PC-3 (cell line): ENCODE data around the gene GALNT13. TPM values are rescaled to one million over a fixed set of nuclear protein-coding genes. Genes with fewer than 3 reads are reported as not detected.
A peak's percentile ranks its signal among the peaks of the same experiment; 100 is the strongest.

Experiments used
- ATAC-seq: fragments of 200-7000 bp; cut with Tn5 transposase; 2 replicates; pipeline ENCODE4 v1.9.1; 2020; ENCODE audit warnings: mild to moderate bottlenecking, moderate library complexity
- BruUV-seq: library from RNA; stranded (reverse); fragments of 400-500 nt; replicated peaks from 2 replicates; lab custom pipeline; 2021; lab: Mats Ljungman, UMichigan
- CTCF ChIA-PET: fragments of 300-600 bp; sonication (Branson Sonifier 250); formaldehyde crosslinking; loops from one replicate; lab custom pipeline; 2022; ENCODE audit warnings: antibody characterized with exemption; lab: Charles Lee
- POLR2A ChIA-PET: fragments of 300-600 bp; sonication (Branson Sonifier 250); formaldehyde crosslinking; loops from one replicate; lab custom pipeline; 2022; ENCODE audit warnings: antibody characterized with exemption; ENCODE audit not compliant: unreplicated experiment; lab: Charles Lee
- DNase-seq: peaks from one replicate; pipeline ENCODE4 v3.0.0-alpha.2; 2015
- H2AFZ ChIP-seq: fragments of 300-600 bp; sonication (generic); 2 replicates; pipeline ENCODE4 v1.6.0; 2016; ENCODE audit warnings: antibody characterized with exemption, low read length
- H3F3A ChIP-seq: fragments of 300-600 bp; sonication (generic); one replicate; pipeline ENCODE4 v1.6.0; 2017; ENCODE audit warnings: antibody characterized with exemption, low read length, control low read depth, mild to moderate bottlenecking; ENCODE audit not compliant: unreplicated experiment
- H3K27ac ChIP-seq: fragments of 300-600 bp; sonication (generic); 2 replicates; pipeline ENCODE4 v1.5.1; 2016; ENCODE audit warnings: mild to moderate bottlenecking, low read length
- H3K27me3 ChIP-seq: fragments of 300-600 bp; sonication (generic); 2 replicates; pipeline ENCODE4 v1.6.1; 2016; ENCODE audit warnings: low read length, mixed read lengths
- H3K36me3 ChIP-seq: fragments of 300-600 bp; sonication (generic); 2 replicates; pipeline ENCODE4 v1.6.1; 2016; ENCODE audit warnings: low read depth, mixed run types, low read length, mixed read lengths
- H3K4me1 ChIP-seq: fragments of 300-600 bp; sonication (generic); 2 replicates; pipeline ENCODE4 v1.5.1; 2016; ENCODE audit warnings: low read length; ENCODE audit not compliant: insufficient read depth
- H3K4me2 ChIP-seq: fragments of 300-600 bp; sonication (generic); 2 replicates; pipeline ENCODE4 v1.6.0; 2016; ENCODE audit warnings: low read length
- H3K4me3 ChIP-seq: fragments of 300-600 bp; sonication (generic); 2 replicates; pipeline ENCODE4 v1.5.1; 2016; ENCODE audit warnings: mild to moderate bottlenecking, low read length, mixed read lengths
- H3K79me2 ChIP-seq: fragments of 300-600 bp; sonication (generic); 2 replicates; pipeline ENCODE4 v1.6.1; 2017; ENCODE audit warnings: low read length, mixed read lengths
- H3K9ac ChIP-seq: fragments of 300-600 bp; sonication (generic); 2 replicates; pipeline ENCODE4 v1.6.0; 2016; ENCODE audit warnings: mild to moderate bottlenecking, low read length
- H3K9me2 ChIP-seq: fragments of 300-600 bp; sonication (generic); replicated peaks from 2 replicates; pipeline ENCODE4 v1.6.1; 2016; ENCODE audit warnings: mixed run types, low read length, mixed read lengths
- H3K9me3 ChIP-seq: fragments of 300-600 bp; sonication (generic); 2 replicates; pipeline ENCODE4 v1.6.1; 2016; ENCODE audit warnings: low read length, mixed read lengths
- H4K20me1 ChIP-seq: fragments of 300-600 bp; sonication (generic); 2 replicates; pipeline ENCODE4 v1.6.1; 2016; ENCODE audit warnings: low read length, mixed read lengths
- EZH2 ChIP-seq: fragments of 300-600 bp; sonication (generic); IDR thresholded peaks from one replicate; pipeline ENCODE4 v1.6.1; 2017; ENCODE audit warnings: antibody characterized with exemption, mild to moderate bottlenecking, low read length; ENCODE audit not compliant: unreplicated experiment
- EZH2phosphoT487 ChIP-seq: fragments of 300-600 bp; sonication (generic); IDR thresholded peaks from 2 replicates; pipeline ENCODE4 v1.6.1; 2018; ENCODE audit warnings: mild to moderate bottlenecking, antibody characterized with exemption, low read length, borderline replicate concordance
- intact Hi-C: fragments of 100-400 bp; cut with micrococcal nuclease; formaldehyde crosslinking; loops from 2 replicates; pipeline ENCODE4 v1.9.0; 2023
- total RNA-seq: library from RNA; depleted of rRNA; stranded (reverse); fragments of >200 nt; gene quantifications from 2 replicates; pipeline ENCODE4 v1.2.3, GENCODE V29; 2014
- TF ChIP-seq, protein P1 (sequence below): fragments of 300-600 bp; sonication (generic); conservative IDR thresholded peaks from 2 replicates; pipeline ENCODE4 v1.5.1; 2017; ENCODE audit warnings: antibody characterized with exemption, low read depth, mild to moderate bottlenecking, low read length

Gene GALNT13
- total RNA-seq, 1 experiment from 2014 or later: 2.0 TPM

DNA sequence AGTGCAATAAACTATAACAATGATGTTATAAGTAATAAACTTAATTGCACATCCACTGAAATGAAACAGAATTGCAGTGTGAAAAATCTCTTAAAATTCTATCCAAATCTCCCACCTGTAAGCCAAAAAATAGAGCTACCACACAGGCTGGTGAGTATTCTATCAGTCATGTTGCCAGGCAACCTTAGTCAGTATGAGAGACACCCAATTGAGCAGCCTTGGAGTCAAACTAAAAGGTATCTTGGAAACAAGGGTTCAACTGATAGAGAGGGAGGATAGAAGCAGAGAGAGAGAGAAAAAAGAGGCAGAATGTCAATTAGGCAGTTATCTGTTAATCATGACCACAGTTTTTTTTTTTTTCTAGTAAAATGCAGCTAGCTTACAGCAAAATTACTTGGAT is 45.8 kb downstream of the GALNT13 start:
- Histone ChIP-seq H3K9me2 (no peaks in the 10 kb centered on the region), H3K27me3 (no peaks in the 10 kb centered on the region), H3K4me2 (no peak overlapping the region), H3K9ac (no peak overlapping the region), H3K4me3 (no peak overlapping the region), H3F3A (no peaks in the 10 kb centered on the region), H2AFZ (no peak overlapping the region), H3K36me3 (no peaks in the 10 kb centered on the region), H3K27ac (no peak overlapping the region), H4K20me1 (no peaks in the 10 kb centered on the region), H3K4me1 (no peaks in the 10 kb centered on the region), H3K9me3 (no peaks in the 10 kb centered on the region), H3K79me2 (no peaks in the 10 kb centered on the region)
- DNase-seq: no peak
- POLR2A ChIA-PET: no interaction called here
- no peak for ATAC-seq
- no peak for TF ChIP-seq EZH2
- TF ChIP-seq, protein P1, sequence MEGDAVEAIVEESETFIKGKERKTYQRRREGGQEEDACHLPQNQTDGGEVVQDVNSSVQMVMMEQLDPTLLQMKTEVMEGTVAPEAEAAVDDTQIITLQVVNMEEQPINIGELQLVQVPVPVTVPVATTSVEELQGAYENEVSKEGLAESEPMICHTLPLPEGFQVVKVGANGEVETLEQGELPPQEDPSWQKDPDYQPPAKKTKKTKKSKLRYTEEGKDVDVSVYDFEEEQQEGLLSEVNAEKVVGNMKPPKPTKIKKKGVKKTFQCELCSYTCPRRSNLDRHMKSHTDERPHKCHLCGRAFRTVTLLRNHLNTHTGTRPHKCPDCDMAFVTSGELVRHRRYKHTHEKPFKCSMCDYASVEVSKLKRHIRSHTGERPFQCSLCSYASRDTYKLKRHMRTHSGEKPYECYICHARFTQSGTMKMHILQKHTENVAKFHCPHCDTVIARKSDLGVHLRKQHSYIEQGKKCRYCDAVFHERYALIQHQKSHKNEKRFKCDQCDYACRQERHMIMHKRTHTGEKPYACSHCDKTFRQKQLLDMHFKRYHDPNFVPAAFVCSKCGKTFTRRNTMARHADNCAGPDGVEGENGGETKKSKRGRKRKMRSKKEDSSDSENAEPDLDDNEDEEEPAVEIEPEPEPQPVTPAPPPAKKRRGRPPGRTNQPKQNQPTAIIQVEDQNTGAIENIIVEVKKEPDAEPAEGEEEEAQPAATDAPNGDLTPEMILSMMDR: no peak
- TF ChIP-seq EZH2phosphoT487: no peak
- no TSS peak for BruUV-seq
- CTCF ChIA-PET: no interaction called here
- intact Hi-C loops: no loop called here

DNA sequence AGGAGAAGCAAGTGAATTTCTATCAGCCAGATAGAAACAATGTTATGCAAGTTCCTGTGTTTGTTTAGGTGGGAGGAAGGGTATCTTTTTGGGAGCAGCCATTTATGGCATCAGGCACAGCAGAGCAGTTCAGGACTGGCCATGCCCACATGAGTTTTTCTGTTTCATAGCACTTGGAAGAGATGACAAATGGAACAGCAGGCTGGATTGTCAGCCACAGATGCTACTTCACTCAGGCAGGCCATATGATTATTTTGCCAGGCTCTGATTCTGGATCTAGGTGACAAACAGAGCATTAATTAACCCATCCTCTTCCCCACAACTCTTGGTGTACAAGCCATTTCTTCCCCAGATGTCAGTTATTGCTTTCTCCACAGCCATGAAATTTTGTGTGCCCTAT is 63.8 kb downstream of the GALNT13 start:
- Histone ChIP-seq H3K4me1 (no peaks in the 10 kb centered on the region), H3K4me3 (no peak overlapping the region), H4K20me1 (no peaks in the 10 kb centered on the region), H3K9me3 (no peaks in the 10 kb centered on the region), H3F3A (no peaks in the 10 kb centered on the region), H3K4me2 (no peak overlapping the region), H3K9me2 (no peaks in the 10 kb centered on the region), H2AFZ (no peak overlapping the region), H3K27me3 (no peaks in the 10 kb centered on the region), H3K36me3 (no peaks in the 10 kb centered on the region), H3K79me2 (no peaks in the 10 kb centered on the region), H3K27ac (no peak overlapping the region), H3K9ac (no peak overlapping the region)
- TF ChIP-seq EZH2phosphoT487: no peak
- TF ChIP-seq, protein P1: no peak
- TF ChIP-seq EZH2: no peak
- ATAC-seq: no peak
- ChIA-PET CTCF (no interaction called here), POLR2A (no interaction called here)
- no peak for DNase-seq
- no TSS peak for BruUV-seq
- intact Hi-C loops: no loop called here

DNA sequence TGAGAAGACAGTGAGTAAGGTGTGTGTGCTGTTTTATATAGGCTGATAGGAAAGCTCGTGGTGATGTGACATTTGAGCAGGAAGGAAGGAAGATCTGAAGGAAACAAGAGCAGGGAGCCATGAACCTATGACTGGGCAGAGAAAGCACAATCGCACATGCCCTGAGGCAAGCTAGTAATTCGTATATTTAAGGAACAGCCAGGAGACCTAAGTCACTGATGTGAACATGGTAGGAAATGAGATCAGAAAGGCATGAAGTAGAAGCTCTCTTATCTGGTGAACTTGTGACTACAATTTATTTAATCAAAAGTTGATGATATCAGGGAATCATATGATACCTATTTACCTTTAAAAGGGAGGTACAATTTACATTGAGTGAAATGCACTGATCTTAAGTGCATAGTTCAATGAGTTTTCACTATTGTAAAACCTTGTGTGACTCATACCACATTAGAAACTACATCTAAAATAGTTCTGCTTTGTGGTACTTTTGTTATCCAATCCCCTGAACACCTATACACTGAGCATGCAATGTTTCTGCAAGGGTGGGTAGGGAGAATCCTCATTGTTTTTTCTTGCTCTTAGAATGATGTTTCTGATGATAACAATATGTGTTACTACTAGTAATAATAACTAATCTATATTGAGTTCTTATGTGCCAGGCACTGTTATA is 67.5 kb downstream of the GALNT13 start:
- intact Hi-C loops: no loop called here
- BruUV-seq: no TSS peak
- H3K9ac ChIP-seq: no peak overlapping the region
- ATAC-seq (peak; percentile 46), DNase-seq (peak; percentile 39)
- no peaks in the 10 kb centered on the region for H3K9me3 ChIP-seq
- TF ChIP-seq, protein P1: no peak
- TF ChIP-seq EZH2 (no peak), EZH2phosphoT487 (no peak)
- H3K36me3 ChIP-seq: no peaks in the 10 kb centered on the region
- H2AFZ ChIP-seq: no peak overlapping the region
- no peaks in the 10 kb centered on the region for H3K79me2 ChIP-seq
- CTCF ChIA-PET: interaction anchor here (0.5 kb wide), 1 partner anchor 1309 kb away, joined by 3 read pairs; no protein-coding TSS in a partner anchor
- H3K9me2 ChIP-seq: no peaks in the 10 kb centered on the region
- H4K20me1 ChIP-seq: no peaks in the 10 kb centered on the region
- H3K4me3 ChIP-seq: no peak overlapping the region
- H3K27me3 ChIP-seq: no peaks in the 10 kb centered on the region
- no peaks in the 10 kb centered on the region for H3K4me1 ChIP-seq
- no peak overlapping the region for H3K27ac ChIP-seq
- H3F3A ChIP-seq: no peaks in the 10 kb centered on the region
- H3K4me2 ChIP-seq: no peak overlapping the region
- POLR2A ChIA-PET: no interaction called here
